ENCODE measurements around the gene PYCR2.
"Not testable (repeated sequence)": the region's sequence is repeated elsewhere in the genome, so short reads cannot be mapped to it uniquely, and the experiment has no call there.

The PYCR2 gene

GRCh38 chr1:225942574-225942973 lies 18.5 kb upstream of the PYCR2 start:
- DNase-seq (ENCODE audit: low read depth in 1 of 2, low spot score in 1 of 2) = no peak

GRCh38 chr1:225941942-225942222 lies 17.8 kb upstream of the PYCR2 start:
- DNase-seq (ENCODE audit: low read depth in 1 of 2, low spot score in 1 of 2) = no peak

- no peak for DNase-seq (ENCODE audit: low read depth in 1 of 2, low spot score in 1 of 2)
Measured at GRCh38 chr1:225941187-225941941, 17.3 kb upstream of the PYCR2 start, which contains the start of gene LEFTY2. TSS of gene LEFTY2 (minus strand) at chr1:225941220. CDS start at chr1:225941140, 80 bp downstream.

GRCh38 chr1:225940385-225941151 lies 16.5 kb upstream of the PYCR2 start:
- DNase-seq (ENCODE audit: low read depth in 1 of 2, low spot score in 1 of 2) = no peak

GRCh38 chr1:225939939-225940310 lies 15.9 kb upstream of the PYCR2 start:
- not testable (repeated sequence) for DNase-seq (ENCODE audit: low read depth in 1 of 2, low spot score in 1 of 2)

GRCh38 chr1:225939097-225939938 lies 15.3 kb upstream of the PYCR2 start:
- DNase-seq (ENCODE audit: low read depth in 1 of 2, low spot score in 1 of 2) = not testable (repeated sequence)

GRCh38 chr1:225937048-225937968 lies 13.3 kb upstream of the PYCR2 start:
- no peak for DNase-seq (ENCODE audit: low read depth in 1 of 2, low spot score in 1 of 2)

- no peak for DNase-seq (ENCODE audit: low read depth in 1 of 2, low spot score in 1 of 2)
Measured at GRCh38 chr1:225936523-225936922, 12.5 kb upstream of the PYCR2 start.

- not testable (repeated sequence) for DNase-seq (ENCODE audit: low read depth in 1 of 2, low spot score in 1 of 2)
Measured at GRCh38 chr1:225936086-225936485, 12.0 kb upstream of the PYCR2 start.

GRCh38 chr1:225934711-225935110 lies 10.7 kb upstream of the PYCR2 start:
- DNase-seq (ENCODE audit: low read depth in 1 of 2, low spot score in 1 of 2) = no peak

GRCh38 chr1:225933072-225933471 lies 9.0 kb upstream of the PYCR2 start:
- DNase-seq (ENCODE audit: low read depth in 1 of 2, low spot score in 1 of 2) = no peak

GRCh38 chr1:225931270-225932136 lies 7.5 kb upstream of the PYCR2 start:
- no peak for DNase-seq (ENCODE audit: low read depth in 1 of 2, low spot score in 1 of 2)

GRCh38 chr1:225930566-225930965 lies 6.5 kb upstream of the PYCR2 start:
- DNase-seq (ENCODE audit: low read depth in 1 of 2, low spot score in 1 of 2) = no peak

GRCh38 chr1:225929462-225929861 lies 5.4 kb upstream of the PYCR2 start:
- not testable (repeated sequence) for DNase-seq (ENCODE audit: low read depth in 1 of 2, low spot score in 1 of 2)

- DNase-seq (ENCODE audit: low read depth in 1 of 2, low spot score in 1 of 2) = no peak
Measured at GRCh38 chr1:225928186-225929175, 4.4 kb upstream of the PYCR2 start.

- DNase-seq (ENCODE audit: low read depth in 1 of 2, low spot score in 1 of 2) = no peak
Measured at GRCh38 chr1:225926551-225927113, 2.6 kb upstream of the PYCR2 start.

GRCh38 chr1:225923381-225923691 lies 714 bp downstream of the PYCR2 start:
- no peak for DNase-seq (ENCODE audit: low read depth in 1 of 2, low spot score in 1 of 2)
